Skeletal muscle satellite cell (primary cell): ENCODE data around the gene SLC6A3.

ENCODE experiments used
- H3K27me3 ChIP-seq: 2 replicates; pipeline ENCODE4 v1.7.0; 2013; ENCODE audit warnings: low read length; ENCODE audit not compliant: control insufficient read depth, insufficient read depth
- H3K36me3 ChIP-seq: 2 replicates; pipeline ENCODE4 v1.7.0; 2013; ENCODE audit warnings: mild to moderate bottlenecking, control low read depth, low read length; ENCODE audit not compliant: insufficient read depth
- H3K4me1 ChIP-seq: 2 replicates; pipeline ENCODE4 v1.7.0; 2013; ENCODE audit warnings: low read length; ENCODE audit not compliant: control insufficient read depth, insufficient read depth
- H3K4me2 ChIP-seq: 2 replicates; pipeline ENCODE4 v1.7.0; 2013; ENCODE audit warnings: mild to moderate bottlenecking, low read length
- H3K4me3 ChIP-seq: 2 replicates; pipeline ENCODE4 v1.7.0; 2013; ENCODE audit warnings: low read length
- H3K9ac ChIP-seq: 2 replicates; pipeline ENCODE4 v1.7.0; 2013; ENCODE audit warnings: mild to moderate bottlenecking, low read depth, low read length, moderate library complexity
- H3K9me3 ChIP-seq: replicated peaks from 2 replicates; pipeline ENCODE4 v1.7.0; 2013; ENCODE audit warnings: mild to moderate bottlenecking, control low read depth, low read length

Gene SLC6A3

DNA sequence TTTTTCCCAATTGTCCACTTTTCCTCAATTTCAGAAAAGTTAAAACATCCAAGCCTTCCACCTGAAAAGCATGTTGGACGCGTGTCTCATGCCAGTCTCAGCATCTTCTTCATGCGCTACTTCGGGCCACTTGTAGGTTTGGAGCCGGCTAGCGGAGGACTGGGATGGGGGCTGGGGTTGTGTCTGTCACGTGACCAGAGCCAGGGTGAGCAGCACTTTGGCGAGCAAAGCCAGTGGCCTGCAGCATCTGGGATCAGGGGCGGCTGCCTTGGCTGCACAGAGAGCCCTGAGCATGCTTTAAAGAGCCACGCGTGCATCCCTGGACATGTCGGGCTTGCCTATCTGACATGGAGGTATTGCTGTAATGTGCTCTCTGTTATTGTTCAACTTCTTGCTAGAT lies 41.2 kb downstream of the SLC6A3 start:
- Histone ChIP-seq H3K36me3 (no peaks in the 10 kb centered on the region), H3K27me3 (peaks cover 7% of the 10 kb centered on the region), H3K9ac (no peak overlapping the region), H3K4me2 (no peak overlapping the region), H3K4me3 (no peak overlapping the region), H3K4me1 (no peaks in the 10 kb centered on the region), H3K9me3 (no peaks in the 10 kb centered on the region)

GRCh38 chr5:1402611-1403255 lies 42.5 kb downstream of the SLC6A3 start:
- Histone ChIP-seq H3K9me3 (no peaks in the 10 kb centered on the region), H3K27me3 (peaks cover 15% of the 10 kb centered on the region), H3K36me3 (no peaks in the 10 kb centered on the region), H3K4me3 (no peak overlapping the region), H3K4me1 (no peaks in the 10 kb centered on the region), H3K9ac (no peak overlapping the region), H3K4me2 (no peak overlapping the region)

DNA sequence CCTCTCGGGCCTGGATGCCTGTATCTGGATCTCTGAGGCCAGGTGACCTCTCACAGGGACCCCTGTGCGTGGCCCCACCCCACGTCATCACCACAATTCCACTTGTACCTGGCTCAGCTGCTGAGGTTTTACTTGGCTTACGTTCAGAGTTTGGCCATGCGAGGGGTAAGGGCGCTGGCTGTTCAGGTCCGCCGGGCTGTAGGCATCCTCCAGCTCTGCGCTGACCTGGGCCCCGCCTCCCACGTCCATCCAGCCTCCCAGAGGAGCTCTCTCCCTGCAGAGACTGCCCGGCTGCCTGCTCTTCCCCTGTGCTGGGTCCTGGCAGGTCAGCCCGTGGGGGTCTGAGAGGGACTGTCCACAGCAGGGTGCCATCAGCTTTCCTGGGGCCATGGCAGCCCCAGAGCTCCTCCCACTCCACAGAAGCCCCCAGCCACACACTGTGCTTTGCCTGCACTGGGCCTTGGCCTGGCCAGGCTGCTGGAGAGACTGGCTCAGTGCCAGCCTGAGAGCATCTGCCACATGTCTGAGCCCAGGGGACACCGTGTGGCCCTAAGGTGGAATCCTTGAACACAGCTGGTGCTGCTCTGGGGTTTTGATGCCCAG lies 43.6 kb downstream of the SLC6A3 start:
- Histone ChIP-seq H3K4me1 (no peaks in the 10 kb centered on the region), H3K9ac (no peak overlapping the region), H3K27me3 (peaks cover 18% of the 10 kb centered on the region), H3K9me3 (no peaks in the 10 kb centered on the region), H3K4me2 (no peak overlapping the region), H3K4me3 (no peak overlapping the region), H3K36me3 (no peaks in the 10 kb centered on the region)

GRCh38 chr5:1400936-1401335 lies 44.3 kb downstream of the SLC6A3 start:
- no peaks in the 10 kb centered on the region for H3K4me1 ChIP-seq
- H3K4me3 ChIP-seq = no peak overlapping the region
- H3K36me3 ChIP-seq = no peaks in the 10 kb centered on the region
- H3K27me3 ChIP-seq = peaks cover 25% of the 10 kb centered on the region
- H3K4me2 ChIP-seq = no peak overlapping the region
- H3K9ac ChIP-seq = no peak overlapping the region
- H3K9me3 ChIP-seq = no peaks in the 10 kb centered on the region

- Histone ChIP-seq H3K9ac (no peak overlapping the region), H3K36me3 (no peaks in the 10 kb centered on the region), H3K27me3 (peaks cover 31% of the 10 kb centered on the region), H3K4me3 (no peak overlapping the region), H3K4me2 (no peak overlapping the region), H3K4me1 (no peaks in the 10 kb centered on the region), H3K9me3 (no peaks in the 10 kb centered on the region)
Observed at GRCh38 chr5:1400211-1400855, 44.9 kb downstream of the SLC6A3 start.

GRCh38 chr5:1399737-1400136 lies 45.5 kb downstream of the SLC6A3 start:
- Histone ChIP-seq H3K4me2 (no peak overlapping the region), H3K4me3 (no peak overlapping the region), H3K27me3 (peaks cover 37% of the 10 kb centered on the region), H3K9me3 (no peaks in the 10 kb centered on the region), H3K4me1 (no peaks in the 10 kb centered on the region), H3K36me3 (no peaks in the 10 kb centered on the region), H3K9ac (no peak overlapping the region)

DNA sequence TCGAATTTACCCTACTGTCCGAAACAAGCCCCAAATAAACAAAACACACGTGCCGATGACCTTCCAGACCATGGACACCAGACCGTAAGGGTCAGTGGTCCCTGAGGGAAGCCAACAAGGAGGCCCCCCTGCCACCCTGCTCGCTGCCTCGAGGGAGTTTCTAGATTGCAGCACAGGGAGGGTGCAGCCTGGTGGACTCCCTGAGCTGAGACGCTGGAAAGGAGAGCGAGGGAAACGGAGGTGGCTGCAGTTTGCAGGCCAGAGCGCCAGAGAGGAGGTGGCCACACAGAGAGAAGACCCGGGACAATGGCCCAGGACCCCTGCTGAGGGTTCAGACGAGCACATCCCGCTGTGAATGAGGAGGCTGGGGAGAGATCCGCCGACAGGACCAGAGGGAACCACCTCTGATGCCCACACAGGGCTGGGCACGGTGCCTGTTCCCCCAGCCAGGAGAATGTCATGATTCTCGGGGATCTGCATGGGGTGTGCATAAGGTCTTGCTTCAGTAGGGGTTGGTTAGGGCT lies 48.9 kb downstream of the SLC6A3 start:
- Histone ChIP-seq H3K36me3 (no peaks in the 10 kb centered on the region), H3K9me3 (no peaks in the 10 kb centered on the region), H3K4me2 (no peak overlapping the region), H3K27me3 (peaks cover 49% of the 10 kb centered on the region), H3K4me1 (no peaks in the 10 kb centered on the region), H3K9ac (no peak overlapping the region), H3K4me3 (no peak overlapping the region)

DNA sequence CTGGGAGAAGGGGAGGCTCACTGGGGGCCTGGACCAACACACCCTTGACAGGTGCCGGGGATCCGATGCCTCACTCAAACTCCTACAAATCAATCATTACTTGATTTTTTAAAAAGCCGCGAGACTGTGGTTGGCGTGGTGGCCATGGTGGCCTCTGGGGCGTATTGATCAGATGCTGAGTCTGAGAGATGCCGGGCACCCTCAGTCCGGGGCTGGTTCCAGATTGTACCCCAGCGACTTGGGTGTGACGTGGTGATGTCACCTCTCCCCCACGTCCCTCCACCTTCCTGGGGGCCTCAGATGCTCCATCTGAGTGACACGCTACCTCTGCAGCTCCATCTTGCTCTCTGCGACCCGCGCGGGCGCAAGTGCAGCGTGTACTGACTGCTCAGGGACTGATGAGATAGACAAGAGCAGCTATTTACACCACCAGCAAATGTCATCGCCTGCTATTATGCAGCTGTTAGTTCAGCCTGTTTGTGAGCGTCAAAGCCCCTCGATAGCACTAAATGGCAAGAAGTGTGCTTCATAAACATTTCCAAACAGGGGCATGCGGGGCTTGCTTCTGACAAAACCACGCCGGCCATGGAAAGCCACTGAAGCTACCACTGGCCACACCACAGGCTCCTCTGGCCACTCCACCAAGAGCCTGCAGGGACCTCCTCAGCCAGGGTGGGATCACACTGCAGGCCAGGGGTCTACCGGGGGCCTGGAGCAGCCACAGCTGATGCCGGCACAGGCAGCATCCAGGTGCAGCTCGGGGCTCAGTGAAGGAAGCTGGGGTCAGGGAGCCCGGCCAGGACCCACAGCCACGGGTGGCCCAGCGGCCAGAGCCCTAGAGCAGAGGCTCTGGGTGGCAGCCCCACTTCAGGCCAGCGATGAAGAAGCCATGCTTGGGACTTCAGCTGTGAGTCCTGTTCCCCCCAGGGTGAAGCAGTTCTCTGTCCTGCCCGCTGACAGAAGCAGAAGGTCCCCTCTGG lies 50.1 kb downstream of the SLC6A3 start:
- H3K4me3 ChIP-seq = no peak overlapping the region
- H3K9me3 ChIP-seq = no peaks in the 10 kb centered on the region
- H3K36me3 ChIP-seq = no peaks in the 10 kb centered on the region
- no peak overlapping the region for H3K9ac ChIP-seq
- H3K4me2 ChIP-seq = no peak overlapping the region
- peaks cover 55% of the 10 kb centered on the region for H3K27me3 ChIP-seq
- no peaks in the 10 kb centered on the region for H3K4me1 ChIP-seq

GRCh38 chr5:1393571-1394501 lies 51.4 kb downstream of the SLC6A3 start:
- Histone ChIP-seq H3K4me3 (no peak overlapping the region), H3K36me3 (no peaks in the 10 kb centered on the region), H3K27me3 (peaks cover 57% of the 10 kb centered on the region), H3K9me3 (no peaks in the 10 kb centered on the region), H3K9ac (no peak overlapping the region), H3K4me2 (no peak overlapping the region), H3K4me1 (no peaks in the 10 kb centered on the region)

DNA sequence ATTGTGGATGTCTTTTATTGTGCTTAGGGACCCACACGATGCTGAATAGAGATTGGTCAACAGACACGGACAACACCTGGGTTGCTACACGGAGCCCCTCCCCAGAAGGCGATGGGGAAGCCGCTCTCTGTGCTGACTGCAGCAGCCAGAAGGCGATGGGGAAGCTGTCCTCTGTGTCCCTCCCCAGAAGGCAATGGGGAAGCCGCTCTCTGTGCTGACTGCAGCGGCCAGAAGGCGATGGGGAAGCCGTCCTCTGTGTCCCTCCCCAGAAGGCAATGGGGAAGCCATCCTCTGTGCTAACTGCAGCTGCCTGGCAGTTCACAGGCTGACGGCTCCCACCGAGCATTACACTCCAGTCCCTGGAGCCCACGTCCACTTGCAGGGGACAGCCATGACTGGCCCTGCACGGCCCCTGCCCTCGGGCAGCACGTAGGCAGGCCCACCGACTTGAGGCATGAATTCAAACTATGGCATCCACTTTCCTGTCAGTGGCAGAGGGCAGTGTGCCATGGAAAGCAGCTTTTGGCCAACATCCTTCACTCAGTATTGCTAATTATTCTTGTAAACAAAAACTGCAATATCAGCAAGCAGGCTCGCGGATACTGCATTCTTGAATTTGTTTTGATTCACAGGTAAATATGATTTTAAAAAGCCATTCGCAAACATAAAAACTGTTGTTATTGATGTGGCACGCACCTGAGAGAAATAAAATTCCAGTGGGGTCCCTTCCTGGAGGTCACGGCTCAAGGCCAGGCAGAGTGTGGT lies 52.3 kb downstream of the SLC6A3 start:
- Histone ChIP-seq H3K36me3 (no peaks in the 10 kb centered on the region), H3K9ac (no peak overlapping the region), H3K4me3 (no peak overlapping the region), H3K9me3 (no peaks in the 10 kb centered on the region), H3K4me2 (no peak overlapping the region), H3K27me3 (peaks cover 58% of the 10 kb centered on the region), H3K4me1 (no peaks in the 10 kb centered on the region)
